NCI-H2227 (cell line): ENCODE data around the gene STAT4.
A peak's percentile ranks its signal among the peaks of the same experiment; 100 is the strongest.

Source experiments
- DNase-seq: peaks from one replicate; lab custom pipeline; 2025; ENCODE audit not compliant: unreplicated experiment; lab: John Stamatoyannopoulos, UW

Gene STAT4, protein sequence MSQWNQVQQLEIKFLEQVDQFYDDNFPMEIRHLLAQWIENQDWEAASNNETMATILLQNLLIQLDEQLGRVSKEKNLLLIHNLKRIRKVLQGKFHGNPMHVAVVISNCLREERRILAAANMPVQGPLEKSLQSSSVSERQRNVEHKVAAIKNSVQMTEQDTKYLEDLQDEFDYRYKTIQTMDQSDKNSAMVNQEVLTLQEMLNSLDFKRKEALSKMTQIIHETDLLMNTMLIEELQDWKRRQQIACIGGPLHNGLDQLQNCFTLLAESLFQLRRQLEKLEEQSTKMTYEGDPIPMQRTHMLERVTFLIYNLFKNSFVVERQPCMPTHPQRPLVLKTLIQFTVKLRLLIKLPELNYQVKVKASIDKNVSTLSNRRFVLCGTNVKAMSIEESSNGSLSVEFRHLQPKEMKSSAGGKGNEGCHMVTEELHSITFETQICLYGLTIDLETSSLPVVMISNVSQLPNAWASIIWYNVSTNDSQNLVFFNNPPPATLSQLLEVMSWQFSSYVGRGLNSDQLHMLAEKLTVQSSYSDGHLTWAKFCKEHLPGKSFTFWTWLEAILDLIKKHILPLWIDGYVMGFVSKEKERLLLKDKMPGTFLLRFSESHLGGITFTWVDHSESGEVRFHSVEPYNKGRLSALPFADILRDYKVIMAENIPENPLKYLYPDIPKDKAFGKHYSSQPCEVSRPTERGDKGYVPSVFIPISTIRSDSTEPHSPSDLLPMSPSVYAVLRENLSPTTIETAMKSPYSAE

DNA sequence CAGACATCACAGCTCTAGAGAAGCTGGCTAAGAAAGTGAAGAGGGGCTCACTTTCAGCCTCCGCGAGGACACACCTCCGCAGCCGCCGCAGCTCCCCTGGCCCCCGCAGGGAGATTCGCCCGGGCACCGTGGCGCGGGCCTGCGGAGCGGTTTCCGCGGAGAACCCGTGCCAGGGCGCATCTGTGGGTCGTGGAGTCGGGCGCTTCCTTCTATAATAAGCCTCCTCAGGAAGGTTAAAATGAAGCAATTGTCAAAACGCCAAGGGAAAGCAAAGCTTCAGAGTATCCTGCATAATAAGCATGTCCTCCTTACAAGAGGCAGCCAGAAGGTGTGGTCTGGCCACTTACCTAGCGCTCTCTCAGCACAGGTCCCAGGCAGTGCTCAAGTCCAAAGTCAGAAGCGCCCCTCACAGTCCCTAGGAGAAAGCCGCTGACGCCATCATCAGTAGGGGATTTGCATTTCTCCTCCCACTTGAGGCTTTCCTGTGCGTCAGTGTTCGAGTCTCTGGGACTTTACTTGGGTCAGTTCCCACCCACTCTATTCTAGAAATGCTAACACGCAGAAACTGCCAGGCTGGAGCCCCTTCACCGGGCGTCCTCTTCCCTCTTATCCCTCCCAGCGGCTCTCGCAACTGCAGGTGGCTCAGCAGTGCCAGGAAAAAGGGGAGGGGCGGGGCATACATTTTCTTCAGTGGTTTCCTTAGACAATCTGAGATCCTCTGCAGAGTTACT lies at the start of gene STAT4:
Gene STAT4, minus strand, starts transcription at position 395 of the 731 bp plus-strand sequence. CDS start 2,791 bp downstream, outside the sequence.
- DNase-seq: peak; percentile 64

GRCh38 chr2:191199929-191200512 lies 49.2 kb upstream of the STAT4 start:
- no peak for DNase-seq

DNA sequence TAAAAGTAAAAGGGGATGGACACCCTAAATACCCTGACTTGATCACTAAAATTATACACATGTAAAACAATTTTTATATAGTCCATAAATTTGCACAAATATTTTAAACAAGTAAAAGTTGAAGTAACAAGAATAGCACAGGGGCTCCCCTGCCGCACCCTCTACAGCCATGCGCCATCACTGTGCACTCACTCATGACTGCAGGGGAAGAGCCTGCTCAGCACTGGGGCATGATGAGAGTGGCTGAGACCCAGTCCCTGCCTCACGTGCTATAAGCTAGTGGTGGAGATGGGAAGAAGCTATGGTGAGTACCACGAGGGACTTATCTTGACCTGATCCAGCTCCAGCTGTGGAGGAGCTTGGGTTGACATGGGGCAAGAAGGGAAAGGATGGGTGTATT lies 47.5 kb upstream of the STAT4 start:
- no peak for DNase-seq

- no peak for DNase-seq
Observed at GRCh38 chr2:191197096-191197495, 46.3 kb upstream of the STAT4 start.

DNA sequence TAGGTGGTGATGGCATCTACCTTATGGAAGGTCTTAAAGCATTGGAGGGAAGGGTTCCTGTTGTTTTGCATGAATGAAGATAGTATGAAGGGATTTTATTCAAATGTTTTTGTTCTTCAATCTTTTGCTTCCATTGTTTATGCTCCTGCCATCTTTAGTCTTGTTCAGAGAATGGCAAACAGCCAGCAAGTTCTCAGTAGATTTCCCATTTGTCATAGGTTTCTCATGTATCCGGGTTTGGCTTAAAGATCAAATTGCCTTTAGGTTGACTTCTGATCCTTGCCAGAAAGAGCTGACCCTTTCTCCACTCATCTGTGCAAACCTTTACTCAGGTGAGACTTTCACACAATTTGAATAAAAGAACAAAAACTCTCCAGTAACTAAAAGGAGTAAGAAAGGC lies 44.2 kb upstream of the STAT4 start:
- no peak for DNase-seq

GRCh38 chr2:191190861-191191552 lies 40.2 kb upstream of the STAT4 start:
- DNase-seq: no peak

DNA sequence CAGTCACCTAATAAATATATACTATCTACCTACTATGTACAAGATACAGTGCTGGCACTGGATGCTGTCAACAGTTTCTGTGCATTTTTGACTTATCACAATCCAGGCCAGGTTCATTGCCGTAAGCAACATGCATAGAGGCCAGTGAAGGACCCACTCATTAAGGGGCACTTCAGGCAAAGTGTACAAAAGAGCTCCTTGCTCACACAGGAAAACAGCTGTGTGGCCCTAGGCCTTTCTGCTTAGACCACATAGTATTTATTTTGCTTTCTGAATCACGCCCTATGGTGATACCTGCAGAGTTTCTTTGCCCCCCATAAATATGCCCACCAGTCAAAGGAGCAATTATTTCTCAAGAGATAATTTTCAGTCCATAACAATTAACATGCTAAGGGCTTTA lies 39.6 kb upstream of the STAT4 start:
- DNase-seq: peak; percentile 23

DNA sequence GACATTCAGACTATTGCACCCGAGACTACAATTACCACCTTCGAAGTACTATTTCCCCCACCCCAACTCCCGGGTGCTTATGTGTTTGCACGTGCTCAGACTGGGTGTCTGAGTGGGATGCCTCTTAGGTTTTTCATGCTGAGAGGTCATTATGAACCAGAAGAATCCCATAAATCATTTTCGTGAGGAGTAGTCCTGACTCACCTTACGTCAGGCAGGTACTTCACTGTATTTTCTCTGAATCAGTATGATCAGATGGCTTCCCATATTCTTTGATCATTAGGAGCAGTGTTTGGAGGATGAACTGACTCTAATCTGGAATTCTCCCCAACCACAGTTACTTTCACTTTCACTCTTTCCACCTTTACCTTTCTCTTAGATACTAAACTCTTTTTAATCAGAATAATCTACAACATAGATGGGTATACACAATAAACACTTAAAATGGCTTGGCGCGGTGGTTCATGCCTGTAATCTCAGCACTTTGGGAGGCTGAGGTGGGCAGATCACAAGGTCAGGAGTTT lies 38.4 kb upstream of the STAT4 start:
- DNase-seq: no peak

DNA sequence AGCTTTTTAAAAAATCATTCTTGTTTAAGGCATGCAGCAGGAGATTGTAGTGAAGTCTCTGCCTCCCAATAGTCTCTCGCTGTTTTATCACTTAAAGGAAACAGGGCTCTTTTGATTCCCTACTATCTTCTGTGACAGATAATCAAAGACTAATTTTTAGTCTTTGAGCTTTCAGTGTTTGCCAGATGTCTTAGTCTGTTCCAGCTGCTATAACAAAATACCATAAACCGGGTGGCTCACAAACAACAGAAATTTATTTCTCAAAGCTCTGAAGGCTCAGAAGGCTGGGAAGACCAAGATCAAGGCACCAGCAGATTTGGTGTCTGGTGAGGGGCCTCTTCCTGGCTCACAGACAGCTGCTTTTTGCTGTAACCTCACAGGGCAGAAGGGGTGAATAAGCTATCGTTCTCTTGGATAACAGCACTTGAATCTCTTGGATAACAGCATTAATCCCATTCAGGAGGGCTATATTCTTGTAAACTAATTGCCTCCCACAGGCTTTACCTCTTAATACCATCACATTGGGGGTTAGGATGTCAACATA lies 37.8 kb upstream of the STAT4 start:
- no peak for DNase-seq

GRCh38 chr2:191187105-191187829 lies 36.5 kb upstream of the STAT4 start:
- DNase-seq: no peak

GRCh38 chr2:191184457-191184856 lies 33.7 kb upstream of the STAT4 start:
- DNase-seq: no peak

- no peak for DNase-seq
Observed at GRCh38 chr2:191183516-191183915, 32.7 kb upstream of the STAT4 start.

DNA sequence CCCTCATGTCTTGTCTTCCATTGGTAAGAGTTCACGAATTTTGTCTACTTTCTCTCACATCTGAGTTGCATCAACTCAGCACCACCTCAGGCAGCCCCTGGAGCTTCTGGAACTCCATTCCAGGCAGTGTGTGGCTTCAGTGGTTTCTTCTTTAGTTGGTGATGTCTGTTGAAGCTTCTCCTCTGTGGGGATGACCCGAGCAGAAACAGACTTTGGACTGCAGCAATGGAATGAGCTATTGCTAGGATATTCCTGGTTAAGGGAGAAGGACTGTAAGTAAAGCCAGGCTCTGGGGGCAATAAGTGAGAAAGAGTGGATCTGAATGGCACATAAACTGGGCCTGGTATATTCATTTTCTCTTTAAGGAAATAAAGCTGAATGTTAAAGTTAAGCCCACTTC lies 32.3 kb upstream of the STAT4 start:
- DNase-seq: no peak

GRCh38 chr2:191180713-191181112 lies 29.9 kb upstream of the STAT4 start:
- no peak for DNase-seq

DNA sequence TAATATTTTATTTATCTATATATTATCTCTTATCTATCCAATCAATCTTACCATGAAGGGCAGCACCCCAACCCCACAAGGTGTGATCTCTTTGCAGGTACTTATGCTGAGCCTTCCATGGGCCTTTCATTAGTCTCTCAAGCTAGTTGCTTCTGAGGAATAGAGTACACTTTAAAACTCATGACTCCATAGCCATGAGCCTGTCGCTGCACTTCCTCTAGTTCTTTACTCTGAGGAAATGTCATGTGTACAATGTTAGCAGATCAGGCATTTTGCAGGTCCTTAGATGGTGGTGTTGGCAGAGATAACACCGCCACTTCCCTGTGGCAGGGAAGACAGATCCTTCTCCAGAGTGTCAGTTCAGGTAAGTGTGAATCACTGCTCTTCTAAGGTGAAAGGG lies 29.5 kb upstream of the STAT4 start:
- DNase-seq: no peak

GRCh38 chr2:191178806-191179514 lies 28.2 kb upstream of the STAT4 start:
- no peak for DNase-seq

GRCh38 chr2:191177751-191178736 lies 27.2 kb upstream of the STAT4 start:
- no peak for DNase-seq
